ENCODE results near the gene SEPTIN6. TPM values are rescaled to one million over a fixed set of nuclear protein-coding genes. Genes with fewer than 3 reads are reported as not detected.

Gene SEPTIN6
- total and polyA plus RNA-seq, 2 donors (not counting 1 experiment from before 2014, with no cell fraction given): 5.6 to 12.8 TPM

- Histone ChIP-seq H4K20me1 (ENCODE audit: control insufficient read depth, extremely low read depth, insufficient read depth, low read length) (no peaks in the 10 kb centered on the region), H3K9ac (ENCODE audit: insufficient read depth, low read length) (no peak overlapping the region), H3K4me3 (replicated peaks in 1 of 4; ENCODE audit: control extremely low read depth in 1 of 4, insufficient read depth in 1 of 4, low read depth in 3 of 4, low read length in 4 of 4) (no peak overlapping the region), H3K27ac (ENCODE audit: insufficient read depth, low read length) (no peak overlapping the region), H3K36me3 (ENCODE audit: control insufficient read depth, insufficient read depth, low read length) (no peaks in the 10 kb centered on the region), H2AFZ (ENCODE audit: low read length) (no peak overlapping the region), H3K27me3 (ENCODE audit: control insufficient read depth, insufficient read depth, low read length) (no peaks in the 10 kb centered on the region), H3K9me3 (ENCODE audit: control insufficient read depth, insufficient read depth, low read depth, low read length) (no peaks in the 10 kb centered on the region), H3K79me2 (ENCODE audit: control insufficient read depth, insufficient read depth, low read length) (no peaks in the 10 kb centered on the region), H3K4me2 (ENCODE audit: extremely low read depth, insufficient read depth, low read length) (no peak overlapping the region), H3K4me1 (ENCODE audit: control insufficient read depth, extremely low read depth, insufficient read depth, low read length) (no peaks in the 10 kb centered on the region)
- no peak for DNase-seq (ENCODE audit: low read depth in 2 of 2)
- TF ChIP-seq, protein P1, sequence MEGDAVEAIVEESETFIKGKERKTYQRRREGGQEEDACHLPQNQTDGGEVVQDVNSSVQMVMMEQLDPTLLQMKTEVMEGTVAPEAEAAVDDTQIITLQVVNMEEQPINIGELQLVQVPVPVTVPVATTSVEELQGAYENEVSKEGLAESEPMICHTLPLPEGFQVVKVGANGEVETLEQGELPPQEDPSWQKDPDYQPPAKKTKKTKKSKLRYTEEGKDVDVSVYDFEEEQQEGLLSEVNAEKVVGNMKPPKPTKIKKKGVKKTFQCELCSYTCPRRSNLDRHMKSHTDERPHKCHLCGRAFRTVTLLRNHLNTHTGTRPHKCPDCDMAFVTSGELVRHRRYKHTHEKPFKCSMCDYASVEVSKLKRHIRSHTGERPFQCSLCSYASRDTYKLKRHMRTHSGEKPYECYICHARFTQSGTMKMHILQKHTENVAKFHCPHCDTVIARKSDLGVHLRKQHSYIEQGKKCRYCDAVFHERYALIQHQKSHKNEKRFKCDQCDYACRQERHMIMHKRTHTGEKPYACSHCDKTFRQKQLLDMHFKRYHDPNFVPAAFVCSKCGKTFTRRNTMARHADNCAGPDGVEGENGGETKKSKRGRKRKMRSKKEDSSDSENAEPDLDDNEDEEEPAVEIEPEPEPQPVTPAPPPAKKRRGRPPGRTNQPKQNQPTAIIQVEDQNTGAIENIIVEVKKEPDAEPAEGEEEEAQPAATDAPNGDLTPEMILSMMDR (conservative IDR thresholded peaks at IDR 0.05 in 1 of 2, IDR thresholded peaks at IDR 0.05 in 1 of 2; ENCODE audit: low read depth in 1 of 2, low read length in 2 of 2): no peak
- no peak for TF ChIP-seq EZH2 (IDR thresholded peaks at IDR 0.05; ENCODE audit: low read length, missing control alignments)
Measured at GRCh38 chrX:119721487-119721886, 28.5 kb upstream of the SEPTIN6 start.

GRCh38 chrX:119709630-119710029 is 16.7 kb upstream of the SEPTIN6 start:
- TF ChIP-seq, protein P1 (conservative IDR thresholded peaks at IDR 0.05 in 1 of 2, IDR thresholded peaks at IDR 0.05 in 1 of 2; ENCODE audit: low read depth in 1 of 2, low read length in 2 of 2): no peak
- no peak for TF ChIP-seq EZH2 (IDR thresholded peaks at IDR 0.05; ENCODE audit: low read length, missing control alignments)
- H3K4me2 ChIP-seq (ENCODE audit: extremely low read depth, insufficient read depth, low read length): no peak overlapping the region
- H3K36me3 ChIP-seq (ENCODE audit: control insufficient read depth, insufficient read depth, low read length): no peaks in the 10 kb centered on the region
- H3K9ac ChIP-seq (ENCODE audit: insufficient read depth, low read length): no peak overlapping the region
- H3K27me3 ChIP-seq (ENCODE audit: control insufficient read depth, insufficient read depth, low read length): peaks cover 3% of the 10 kb centered on the region
- no peaks in the 10 kb centered on the region for H4K20me1 ChIP-seq (ENCODE audit: control insufficient read depth, extremely low read depth, insufficient read depth, low read length)
- H3K79me2 ChIP-seq (ENCODE audit: control insufficient read depth, insufficient read depth, low read length): no peaks in the 10 kb centered on the region
- no peaks in the 10 kb centered on the region for H3K9me3 ChIP-seq (ENCODE audit: control insufficient read depth, insufficient read depth, low read depth, low read length)
- H3K27ac ChIP-seq (ENCODE audit: insufficient read depth, low read length): no peak overlapping the region
- H3K4me3 ChIP-seq (replicated peaks in 1 of 4; ENCODE audit: control extremely low read depth in 1 of 4, insufficient read depth in 1 of 4, low read depth in 3 of 4, low read length in 4 of 4): no peak overlapping the region
- H3K4me1 ChIP-seq (ENCODE audit: control insufficient read depth, extremely low read depth, insufficient read depth, low read length): no peaks in the 10 kb centered on the region
- no peak overlapping the region for H2AFZ ChIP-seq (ENCODE audit: low read length)
- no peak for DNase-seq (ENCODE audit: low read depth in 2 of 2)

DNA sequence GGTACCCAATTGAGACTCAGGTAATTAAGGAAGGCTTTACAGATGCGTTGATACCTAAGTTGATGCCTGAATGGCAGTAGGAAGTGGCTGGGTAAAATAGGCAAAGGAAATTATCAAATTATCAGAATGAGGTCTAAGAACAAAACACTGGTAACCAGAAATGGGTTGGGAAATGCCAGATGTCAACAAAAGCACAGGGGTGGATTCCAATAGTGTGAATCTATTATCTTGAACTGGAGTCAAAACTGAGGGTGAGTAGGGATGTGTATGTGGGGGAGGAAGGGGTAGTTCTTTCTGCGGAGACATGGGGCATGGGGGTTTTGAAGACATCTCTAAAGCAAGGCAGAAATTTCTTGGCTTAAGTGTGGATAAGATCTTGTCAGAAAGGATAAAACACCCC is 16.0 kb upstream of the SEPTIN6 start:
- no peaks in the 10 kb centered on the region for H3K4me1 ChIP-seq (ENCODE audit: control insufficient read depth, extremely low read depth, insufficient read depth, low read length)
- no peaks in the 10 kb centered on the region for H4K20me1 ChIP-seq (ENCODE audit: control insufficient read depth, extremely low read depth, insufficient read depth, low read length)
- DNase-seq (ENCODE audit: low read depth in 2 of 2): no peak
- no peak for TF ChIP-seq EZH2 (IDR thresholded peaks at IDR 0.05; ENCODE audit: low read length, missing control alignments)
- TF ChIP-seq, protein P1 (conservative IDR thresholded peaks at IDR 0.05 in 1 of 2, IDR thresholded peaks at IDR 0.05 in 1 of 2; ENCODE audit: low read depth in 1 of 2, low read length in 2 of 2): no peak
- H3K4me3 ChIP-seq (replicated peaks in 1 of 4; ENCODE audit: control extremely low read depth in 1 of 4, insufficient read depth in 1 of 4, low read depth in 3 of 4, low read length in 4 of 4): no peak overlapping the region
- H3K4me2 ChIP-seq (ENCODE audit: extremely low read depth, insufficient read depth, low read length): no peak overlapping the region
- no peak overlapping the region for H2AFZ ChIP-seq (ENCODE audit: low read length)
- no peaks in the 10 kb centered on the region for H3K36me3 ChIP-seq (ENCODE audit: control insufficient read depth, insufficient read depth, low read length)
- no peak overlapping the region for H3K27ac ChIP-seq (ENCODE audit: insufficient read depth, low read length)
- H3K27me3 ChIP-seq (ENCODE audit: control insufficient read depth, insufficient read depth, low read length): peaks cover 3% of the 10 kb centered on the region
- H3K9ac ChIP-seq (ENCODE audit: insufficient read depth, low read length): no peak overlapping the region
- no peaks in the 10 kb centered on the region for H3K9me3 ChIP-seq (ENCODE audit: control insufficient read depth, insufficient read depth, low read depth, low read length)
- H3K79me2 ChIP-seq (ENCODE audit: control insufficient read depth, insufficient read depth, low read length): no peaks in the 10 kb centered on the region
